Measurements from ENCODE around the gene MYO16. TPM values are rescaled to one million over a fixed set of nuclear protein-coding genes. Genes with fewer than 3 reads are reported as not detected.

The MYO16 gene
- total RNA-seq, 1 donor from 2014 or later = 22.0 TPM

DNA sequence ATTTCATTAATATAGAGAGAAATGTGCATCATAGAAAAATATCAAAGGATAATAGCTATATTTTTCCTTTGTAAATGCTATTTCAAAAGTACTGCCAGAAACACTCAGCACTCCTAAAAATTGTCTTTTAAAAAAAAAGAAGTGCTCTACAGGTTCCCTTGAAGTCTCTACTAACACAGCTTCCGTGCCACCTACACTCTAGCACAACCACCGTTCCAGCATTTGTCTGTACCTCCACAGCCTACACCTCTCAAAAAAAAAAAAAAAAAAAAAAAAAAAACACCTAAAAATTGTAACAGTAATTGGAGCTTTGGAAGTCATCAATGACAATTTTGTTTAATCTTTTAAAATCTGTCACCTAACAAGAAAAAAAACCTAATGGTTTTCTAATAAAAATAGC is 485.6 kb downstream of the MYO16 start:
- Mint-ChIP-seq H3K4me1 (ENCODE audit: low read depth, unreplicated experiment) (no peaks in the 10 kb centered on the region), H3K36me3 (ENCODE audit: unreplicated experiment) (no peaks in the 10 kb centered on the region), H3K9me3 (ENCODE audit: unreplicated experiment) (peaks cover 2% of the 10 kb centered on the region), H3K27me3 (ENCODE audit: unreplicated experiment) (peaks cover 2% of the 10 kb centered on the region), H3K4me3 (ENCODE audit: unreplicated experiment) (no peak overlapping the region), H3K27ac (ENCODE audit: unreplicated experiment) (no peak overlapping the region)
- TF ChIP-seq, protein P1, sequence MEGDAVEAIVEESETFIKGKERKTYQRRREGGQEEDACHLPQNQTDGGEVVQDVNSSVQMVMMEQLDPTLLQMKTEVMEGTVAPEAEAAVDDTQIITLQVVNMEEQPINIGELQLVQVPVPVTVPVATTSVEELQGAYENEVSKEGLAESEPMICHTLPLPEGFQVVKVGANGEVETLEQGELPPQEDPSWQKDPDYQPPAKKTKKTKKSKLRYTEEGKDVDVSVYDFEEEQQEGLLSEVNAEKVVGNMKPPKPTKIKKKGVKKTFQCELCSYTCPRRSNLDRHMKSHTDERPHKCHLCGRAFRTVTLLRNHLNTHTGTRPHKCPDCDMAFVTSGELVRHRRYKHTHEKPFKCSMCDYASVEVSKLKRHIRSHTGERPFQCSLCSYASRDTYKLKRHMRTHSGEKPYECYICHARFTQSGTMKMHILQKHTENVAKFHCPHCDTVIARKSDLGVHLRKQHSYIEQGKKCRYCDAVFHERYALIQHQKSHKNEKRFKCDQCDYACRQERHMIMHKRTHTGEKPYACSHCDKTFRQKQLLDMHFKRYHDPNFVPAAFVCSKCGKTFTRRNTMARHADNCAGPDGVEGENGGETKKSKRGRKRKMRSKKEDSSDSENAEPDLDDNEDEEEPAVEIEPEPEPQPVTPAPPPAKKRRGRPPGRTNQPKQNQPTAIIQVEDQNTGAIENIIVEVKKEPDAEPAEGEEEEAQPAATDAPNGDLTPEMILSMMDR (IDR thresholded peaks at IDR 0.05; ENCODE audit: partially characterized antibody, unreplicated experiment) = no peak
- no peak for DNase-seq

DNA sequence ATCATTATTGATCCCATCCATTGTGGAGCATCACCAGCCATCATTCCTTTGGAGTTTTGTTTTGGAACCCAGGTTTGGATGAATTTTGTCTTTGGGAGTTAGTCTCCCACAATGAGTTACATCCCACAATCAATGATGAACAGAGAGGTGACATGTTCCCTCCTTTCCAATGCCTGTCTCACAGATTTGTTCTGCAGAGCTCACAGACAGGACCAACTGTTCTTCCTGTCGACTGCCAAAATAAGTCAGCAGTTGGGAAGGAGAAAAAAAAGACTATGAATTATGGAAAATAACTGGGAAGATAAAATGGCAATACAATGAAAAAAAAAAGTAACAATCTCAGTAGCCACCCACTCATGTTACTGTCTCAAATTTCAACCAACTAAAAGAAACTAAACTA is 489.1 kb downstream of the MYO16 start:
- H3K4me1 Mint-ChIP-seq (ENCODE audit: low read depth, unreplicated experiment) = no peaks in the 10 kb centered on the region
- H3K36me3 Mint-ChIP-seq (ENCODE audit: unreplicated experiment) = no peaks in the 10 kb centered on the region
- no peak for DNase-seq
- peaks cover 2% of the 10 kb centered on the region for H3K27me3 Mint-ChIP-seq (ENCODE audit: unreplicated experiment)
- TF ChIP-seq, protein P1 (IDR thresholded peaks at IDR 0.05; ENCODE audit: partially characterized antibody, unreplicated experiment) = no peak
- peaks cover 4% of the 10 kb centered on the region for H3K9me3 Mint-ChIP-seq (ENCODE audit: unreplicated experiment)
- H3K4me3 Mint-ChIP-seq (ENCODE audit: unreplicated experiment) = no peak overlapping the region
- no peak overlapping the region for H3K27ac Mint-ChIP-seq (ENCODE audit: unreplicated experiment)

- no peak overlapping the region for H3K27ac Mint-ChIP-seq (ENCODE audit: unreplicated experiment)
- H3K4me1 Mint-ChIP-seq (ENCODE audit: low read depth, unreplicated experiment) = no peaks in the 10 kb centered on the region
- no peaks in the 10 kb centered on the region for H3K36me3 Mint-ChIP-seq (ENCODE audit: unreplicated experiment)
- H3K27me3 Mint-ChIP-seq (ENCODE audit: unreplicated experiment) = peaks cover 2% of the 10 kb centered on the region
- DNase-seq = no peak
- no peak overlapping the region for H3K4me3 Mint-ChIP-seq (ENCODE audit: unreplicated experiment)
- TF ChIP-seq, protein P1 (IDR thresholded peaks at IDR 0.05; ENCODE audit: partially characterized antibody, unreplicated experiment) = no peak
- H3K9me3 Mint-ChIP-seq (ENCODE audit: unreplicated experiment) = peaks cover 4% of the 10 kb centered on the region
These were observed 490.5 kb downstream of the MYO16 start for GRCh38 chr13:109119896-109120295.

GRCh38 chr13:109121826-109122225 is 492.4 kb downstream of the MYO16 start:
- H3K4me3 Mint-ChIP-seq (ENCODE audit: unreplicated experiment) = no peak overlapping the region
- peaks cover 2% of the 10 kb centered on the region for H3K27me3 Mint-ChIP-seq (ENCODE audit: unreplicated experiment)
- H3K36me3 Mint-ChIP-seq (ENCODE audit: unreplicated experiment) = no peaks in the 10 kb centered on the region
- peaks cover 2% of the 10 kb centered on the region for H3K9me3 Mint-ChIP-seq (ENCODE audit: unreplicated experiment)
- H3K27ac Mint-ChIP-seq (ENCODE audit: unreplicated experiment) = no peak overlapping the region
- no peaks in the 10 kb centered on the region for H3K4me1 Mint-ChIP-seq (ENCODE audit: low read depth, unreplicated experiment)
- DNase-seq = no peak
- TF ChIP-seq, protein P1 (IDR thresholded peaks at IDR 0.05; ENCODE audit: partially characterized antibody, unreplicated experiment) = no peak

GRCh38 chr13:109123971-109124370 is 494.6 kb downstream of the MYO16 start:
- H3K4me3 Mint-ChIP-seq (ENCODE audit: unreplicated experiment) = no peak overlapping the region
- no peak overlapping the region for H3K27ac Mint-ChIP-seq (ENCODE audit: unreplicated experiment)
- no peaks in the 10 kb centered on the region for H3K4me1 Mint-ChIP-seq (ENCODE audit: low read depth, unreplicated experiment)
- H3K36me3 Mint-ChIP-seq (ENCODE audit: unreplicated experiment) = no peaks in the 10 kb centered on the region
- no peak for DNase-seq
- TF ChIP-seq, protein P1 (IDR thresholded peaks at IDR 0.05; ENCODE audit: partially characterized antibody, unreplicated experiment) = no peak
- peaks cover 2% of the 10 kb centered on the region for H3K9me3 Mint-ChIP-seq (ENCODE audit: unreplicated experiment)
- H3K27me3 Mint-ChIP-seq (ENCODE audit: unreplicated experiment) = peaks cover 2% of the 10 kb centered on the region
